Measurements from ENCODE around the gene PRDM5.

- TF ChIP-seq CTCF (IDR thresholded peaks at IDR 0.05 in 2 of 3, conservative IDR thresholded peaks at IDR 0.05 in 1 of 3; ENCODE audit: borderline replicate concordance in 1 of 3, insufficient read depth in 1 of 3, low read depth in 2 of 3, low read length in 2 of 3) (no peak), POLR2A (IDR thresholded peaks at IDR 0.05; ENCODE audit: borderline replicate concordance, extremely low read depth, insufficient read depth, insufficient read length) (no peak), ZBTB33 (IDR thresholded peaks at IDR 0.05; ENCODE audit: extremely low read depth, insufficient replicate concordance, low read length) (no peak), FOSL1 (IDR thresholded peaks at IDR 0.05; ENCODE audit: low read depth) (no peak), REST (IDR thresholded peaks at IDR 0.05; ENCODE audit: low read depth) (no peak)
Measured at GRCh38 chr4:120777459-120777858, 145.1 kb downstream of the PRDM5 start.
